Epithelial cell of proximal tubule (primary cell): ENCODE data around the gene ENPP4. TPM values are rescaled to one million over a fixed set of nuclear protein-coding genes. Genes with fewer than 3 reads are reported as not detected.
"Not testable (repeated sequence)": the region's sequence is repeated elsewhere in the genome, so short reads cannot be mapped to it uniquely, and the experiment has no call there.

Experiments used
- DNase-seq: peaks from one replicate; pipeline ENCODE4 v3.0.0-alpha.2; 2011; ENCODE audit warnings: low read depth
- H3K4me3 ChIP-seq: 2 replicates; pipeline ENCODE4 v1.5.1; 2011; ENCODE audit warnings: low read depth, mild to moderate bottlenecking, low read length
- CTCF ChIP-seq: conservative IDR thresholded peaks from 2 replicates; pipeline ENCODE4 v1.5.1; 2012; ENCODE audit warnings: low read depth, mild to moderate bottlenecking, low read length
- total RNA-seq: library from RNA; depleted of rRNA; stranded (reverse); fragments of >200 nt; gene quantifications from 2 replicates; pipeline ENCODE4 v1.2.3, GENCODE V29; 2015

The ENPP4 gene, protein sequence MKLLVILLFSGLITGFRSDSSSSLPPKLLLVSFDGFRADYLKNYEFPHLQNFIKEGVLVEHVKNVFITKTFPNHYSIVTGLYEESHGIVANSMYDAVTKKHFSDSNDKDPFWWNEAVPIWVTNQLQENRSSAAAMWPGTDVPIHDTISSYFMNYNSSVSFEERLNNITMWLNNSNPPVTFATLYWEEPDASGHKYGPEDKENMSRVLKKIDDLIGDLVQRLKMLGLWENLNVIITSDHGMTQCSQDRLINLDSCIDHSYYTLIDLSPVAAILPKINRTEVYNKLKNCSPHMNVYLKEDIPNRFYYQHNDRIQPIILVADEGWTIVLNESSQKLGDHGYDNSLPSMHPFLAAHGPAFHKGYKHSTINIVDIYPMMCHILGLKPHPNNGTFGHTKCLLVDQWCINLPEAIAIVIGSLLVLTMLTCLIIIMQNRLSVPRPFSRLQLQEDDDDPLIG
- total RNA-seq: 6.4 and 8.1 TPM in 2 replicates

GRCh38 chr6:46129629-46130511 is at the start of gene ENPP4:
ENPP4 (plus strand) TSS chr6:46129989; CDS start chr6:46139584, 9,595 bp downstream.
- TF ChIP-seq CTCF: no peak
- peak; percentile 91 for DNase-seq
- peak within 1 kb of the TSS; percentile 88 for H3K4me3 ChIP-seq

- no peak for TF ChIP-seq CTCF
- no peak overlapping the region for H3K4me3 ChIP-seq
- DNase-seq: no peak
Measured at GRCh38 chr6:46080111-46080510, 49.7 kb upstream of the ENPP4 start.

DNA sequence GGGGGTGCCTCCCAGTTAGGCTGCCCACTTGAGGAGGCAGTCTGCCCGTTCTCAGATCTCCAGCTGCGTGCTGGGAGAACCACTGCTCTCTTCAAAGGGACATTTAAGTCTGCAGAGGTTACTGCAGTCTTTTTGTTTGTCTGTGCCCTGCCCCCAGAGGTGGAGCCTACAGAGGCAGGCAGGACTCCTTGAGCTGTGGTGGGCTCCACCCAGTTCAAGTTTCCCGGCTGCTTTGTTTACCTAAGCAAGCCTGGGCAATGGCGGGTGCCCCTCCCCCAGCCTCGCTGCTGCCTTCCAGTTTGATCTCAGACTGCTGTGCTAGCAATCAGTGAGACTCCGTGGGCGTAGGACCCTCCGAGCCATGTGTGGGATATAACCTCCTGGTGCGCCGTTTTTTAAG is 44.1 kb upstream of the ENPP4 start:
- not testable (repeated sequence) for DNase-seq, H3K4me3 ChIP-seq

DNA sequence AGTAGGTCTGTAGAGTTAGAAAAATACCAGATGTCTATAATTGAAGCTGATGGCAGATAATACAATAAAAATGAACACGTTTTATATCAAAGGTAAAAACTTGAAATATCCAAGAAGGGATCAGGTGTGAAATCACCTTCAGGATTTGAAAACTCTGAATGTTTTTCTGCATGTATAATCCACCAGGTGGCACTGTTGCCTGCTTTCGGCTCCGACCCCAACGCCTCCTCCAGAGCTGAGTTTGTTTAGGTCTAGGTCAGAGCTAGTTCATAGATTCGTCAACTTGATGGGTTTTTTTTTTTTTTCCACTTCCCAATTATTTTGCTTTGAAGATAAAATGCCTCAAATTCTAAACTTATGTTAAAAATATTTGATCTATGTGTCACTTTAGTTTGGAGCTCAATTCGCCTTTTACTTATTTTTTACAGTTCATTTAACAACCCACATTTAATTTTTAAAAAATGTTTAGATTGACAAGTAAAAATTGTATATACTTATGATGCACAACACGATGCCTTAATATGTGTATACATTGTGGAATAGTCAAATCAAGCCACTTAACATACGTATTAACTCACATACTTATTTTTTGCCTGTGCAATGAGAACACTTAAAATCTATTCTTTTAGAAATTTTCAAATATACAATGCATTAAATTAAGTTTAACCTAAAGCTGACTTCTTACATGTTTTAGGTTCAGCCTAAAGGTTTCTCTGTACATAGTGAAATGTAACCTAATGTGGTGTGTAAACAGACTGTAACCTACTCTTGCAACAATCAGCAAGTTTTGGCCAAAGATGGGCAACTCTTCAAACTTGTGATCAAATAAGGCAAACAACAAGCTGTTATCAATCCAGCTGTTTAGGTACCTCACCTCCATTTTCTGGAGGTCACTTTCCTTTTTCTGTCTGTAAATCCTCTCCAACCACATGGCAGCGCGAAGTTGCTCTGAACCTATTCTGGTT is 39.4 kb upstream of the ENPP4 start:
- peak; percentile 85 for TF ChIP-seq CTCF
- H3K4me3 ChIP-seq: no peak overlapping the region
- no peak for DNase-seq

GRCh38 chr6:46091080-46091478 is 38.7 kb upstream of the ENPP4 start:
- DNase-seq: no peak
- no peak for TF ChIP-seq CTCF
- no peak overlapping the region for H3K4me3 ChIP-seq

- TF ChIP-seq CTCF: no peak
- DNase-seq: no peak
- H3K4me3 ChIP-seq: no peak overlapping the region
Measured at GRCh38 chr6:46095251-46095650, 34.5 kb upstream of the ENPP4 start.

DNA sequence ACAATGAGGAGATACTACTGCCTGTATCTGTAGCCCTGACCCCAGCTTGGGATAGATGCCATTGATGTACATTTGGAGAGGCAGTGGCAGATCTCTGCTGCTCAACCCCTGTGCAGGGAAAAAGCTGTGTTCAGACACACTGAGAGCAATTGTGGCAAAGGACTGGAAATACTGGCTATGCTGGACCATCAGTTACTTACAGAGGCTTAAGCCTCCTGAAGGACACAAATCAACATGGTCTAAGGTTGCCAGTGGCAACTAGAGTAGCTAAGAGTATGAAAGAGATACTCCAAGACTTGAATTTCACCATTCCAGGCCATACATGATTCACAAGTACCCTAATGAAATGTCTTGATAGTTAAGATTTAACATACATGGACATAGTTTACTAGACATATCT is 32.4 kb upstream of the ENPP4 start:
- no peak overlapping the region for H3K4me3 ChIP-seq
- DNase-seq: no peak
- no peak for TF ChIP-seq CTCF
